ENCODE data around the gene SRGAP3. TPM values are rescaled to one million over a fixed set of nuclear protein-coding genes. Genes with fewer than 3 reads are reported as not detected.

SRGAP3 gene
- total RNA-seq, 1 experiment from 2014 or later = 17.9 TPM

GRCh38 chr3:9293076-9293475 is 43.6 kb upstream of the SRGAP3 start (continued):
- TF ChIP-seq, protein P1, sequence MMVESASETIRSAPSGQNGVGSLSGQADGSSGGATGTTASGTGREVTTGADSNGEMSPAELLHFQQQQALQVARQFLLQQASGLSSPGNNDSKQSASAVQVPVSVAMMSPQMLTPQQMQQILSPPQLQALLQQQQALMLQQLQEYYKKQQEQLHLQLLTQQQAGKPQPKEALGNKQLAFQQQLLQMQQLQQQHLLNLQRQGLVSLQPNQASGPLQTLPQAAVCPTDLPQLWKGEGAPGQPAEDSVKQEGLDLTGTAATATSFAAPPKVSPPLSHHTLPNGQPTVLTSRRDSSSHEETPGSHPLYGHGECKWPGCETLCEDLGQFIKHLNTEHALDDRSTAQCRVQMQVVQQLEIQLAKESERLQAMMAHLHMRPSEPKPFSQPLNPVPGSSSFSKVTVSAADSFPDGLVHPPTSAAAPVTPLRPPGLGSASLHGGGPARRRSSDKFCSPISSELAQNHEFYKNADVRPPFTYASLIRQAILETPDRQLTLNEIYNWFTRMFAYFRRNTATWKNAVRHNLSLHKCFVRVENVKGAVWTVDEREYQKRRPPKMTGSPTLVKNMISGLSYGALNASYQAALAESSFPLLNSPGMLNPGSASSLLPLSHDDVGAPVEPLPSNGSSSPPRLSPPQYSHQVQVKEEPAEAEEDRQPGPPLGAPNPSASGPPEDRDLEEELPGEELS (CRISPR knock-in tag; IDR thresholded peaks at IDR 0.05) = no peak
- TF ChIP-seq E2F1 (CRISPR knock-in tag; IDR thresholded peaks at IDR 0.05) (no peak), ZNF281 (CRISPR knock-in tag; IDR thresholded peaks at IDR 0.05) (no peak), AR (CRISPR knock-in tag; IDR thresholded peaks at IDR 0.05) (no peak), SOX15 (CRISPR knock-in tag; IDR thresholded peaks at IDR 0.05) (no peak)
- TF ChIP-seq, protein P2, sequence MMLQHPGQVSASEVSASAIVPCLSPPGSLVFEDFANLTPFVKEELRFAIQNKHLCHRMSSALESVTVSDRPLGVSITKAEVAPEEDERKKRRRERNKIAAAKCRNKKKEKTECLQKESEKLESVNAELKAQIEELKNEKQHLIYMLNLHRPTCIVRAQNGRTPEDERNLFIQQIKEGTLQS (CRISPR knock-in tag; conservative IDR thresholded peaks at IDR 0.05) = no peak

DNA sequence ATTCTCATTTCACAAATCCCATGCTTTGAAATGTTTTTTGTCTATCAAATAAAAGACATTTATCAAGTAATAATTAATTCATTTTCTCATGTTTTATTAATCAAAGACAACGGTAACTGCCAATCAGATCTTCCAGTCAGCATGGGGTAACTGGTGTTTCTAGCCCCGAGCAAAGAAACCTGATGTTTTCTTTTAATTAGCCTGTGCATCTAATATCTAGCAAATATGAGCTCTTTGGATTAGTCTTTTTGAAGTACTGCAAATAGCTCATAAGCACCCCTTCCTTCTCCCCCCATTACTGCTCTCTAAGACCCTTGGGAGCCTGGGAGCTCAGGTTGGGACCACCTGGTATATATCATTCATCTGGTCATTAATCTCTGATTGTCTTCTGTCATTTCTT is 43.1 kb upstream of the SRGAP3 start:
- ChIA-PET POLR2A (no interaction called here), CTCF (interaction anchor here (0.9 kb wide), 1 partner anchor 10 kb away, joined by 7 read pairs; no protein-coding TSS in a partner anchor)
- Mint-ChIP-seq H3K9me3 (peaks cover 15% of the 10 kb centered on the region), H3K27me3 (ENCODE audit: low read depth) (peaks cover 5% of the 10 kb centered on the region; the same call in 1 of the 2 replicates), H3K36me3 (no peaks in the 10 kb centered on the region; the same call in 1 of the 2 replicates), H3K27ac (no peak overlapping the region), H3K4me1 (peaks cover 13% of the 10 kb centered on the region), H3K4me3 (no peak overlapping the region)
- no peak for ATAC-seq
- no peak for DNase-seq (ENCODE audit: low spot score)
- TF ChIP-seq ZNF671 (CRISPR knock-in tag; IDR thresholded peaks at IDR 0.05) (no peak), NR3C1 (CRISPR knock-in tag; conservative IDR thresholded peaks at IDR 0.05; ENCODE audit: low read depth) (no peak), CTCF (IDR thresholded peaks at IDR 0.05) (no peak), ATF2 (CRISPR knock-in tag; IDR thresholded peaks at IDR 0.05; ENCODE audit: borderline replicate concordance, low read depth) (no peak), ZNF317 (CRISPR knock-in tag; IDR thresholded peaks at IDR 0.05; ENCODE audit: borderline replicate concordance, low read depth) (no peak), FOXP1 (CRISPR knock-in tag; IDR thresholded peaks at IDR 0.05; ENCODE audit: borderline replicate concordance) (no peak), CREB1 (CRISPR knock-in tag; IDR thresholded peaks at IDR 0.05) (no peak), FOXK1 (CRISPR knock-in tag; IDR thresholded peaks at IDR 0.05) (no peak)
- TF ChIP-seq, protein P3, sequence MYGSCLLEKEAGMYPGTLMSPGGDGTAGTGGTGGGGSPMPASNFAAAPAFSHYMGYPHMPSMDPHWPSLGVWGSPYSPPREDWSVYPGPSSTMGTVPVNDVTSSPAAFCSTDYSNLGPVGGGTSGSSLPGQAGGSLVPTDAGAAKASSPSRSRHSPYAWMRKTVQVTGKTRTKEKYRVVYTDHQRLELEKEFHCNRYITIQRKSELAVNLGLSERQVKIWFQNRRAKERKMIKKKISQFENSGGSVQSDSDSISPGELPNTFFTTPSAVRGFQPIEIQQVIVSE (CRISPR knock-in tag; IDR thresholded peaks at IDR 0.05; ENCODE audit: borderline replicate concordance) = no peak
- TF ChIP-seq, protein P4, sequence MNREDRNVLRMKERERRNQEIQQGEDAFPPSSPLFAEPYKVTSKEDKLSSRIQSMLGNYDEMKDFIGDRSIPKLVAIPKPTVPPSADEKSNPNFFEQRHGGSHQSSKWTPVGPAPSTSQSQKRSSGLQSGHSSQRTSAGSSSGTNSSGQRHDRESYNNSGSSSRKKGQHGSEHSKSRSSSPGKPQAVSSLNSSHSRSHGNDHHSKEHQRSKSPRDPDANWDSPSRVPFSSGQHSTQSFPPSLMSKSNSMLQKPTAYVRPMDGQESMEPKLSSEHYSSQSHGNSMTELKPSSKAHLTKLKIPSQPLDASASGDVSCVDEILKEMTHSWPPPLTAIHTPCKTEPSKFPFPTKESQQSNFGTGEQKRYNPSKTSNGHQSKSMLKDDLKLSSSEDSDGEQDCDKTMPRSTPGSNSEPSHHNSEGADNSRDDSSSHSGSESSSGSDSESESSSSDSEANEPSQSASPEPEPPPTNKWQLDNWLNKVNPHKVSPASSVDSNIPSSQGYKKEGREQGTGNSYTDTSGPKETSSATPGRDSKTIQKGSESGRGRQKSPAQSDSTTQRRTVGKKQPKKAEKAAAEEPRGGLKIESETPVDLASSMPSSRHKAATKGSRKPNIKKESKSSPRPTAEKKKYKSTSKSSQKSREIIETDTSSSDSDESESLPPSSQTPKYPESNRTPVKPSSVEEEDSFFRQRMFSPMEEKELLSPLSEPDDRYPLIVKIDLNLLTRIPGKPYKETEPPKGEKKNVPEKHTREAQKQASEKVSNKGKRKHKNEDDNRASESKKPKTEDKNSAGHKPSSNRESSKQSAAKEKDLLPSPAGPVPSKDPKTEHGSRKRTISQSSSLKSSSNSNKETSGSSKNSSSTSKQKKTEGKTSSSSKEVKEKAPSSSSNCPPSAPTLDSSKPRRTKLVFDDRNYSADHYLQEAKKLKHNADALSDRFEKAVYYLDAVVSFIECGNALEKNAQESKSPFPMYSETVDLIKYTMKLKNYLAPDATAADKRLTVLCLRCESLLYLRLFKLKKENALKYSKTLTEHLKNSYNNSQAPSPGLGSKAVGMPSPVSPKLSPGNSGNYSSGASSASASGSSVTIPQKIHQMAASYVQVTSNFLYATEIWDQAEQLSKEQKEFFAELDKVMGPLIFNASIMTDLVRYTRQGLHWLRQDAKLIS (CRISPR knock-in tag; IDR thresholded peaks at IDR 0.05; ENCODE audit: borderline replicate concordance) = no peak

All from WTC11 (cell line).